ENCODE measurements around the gene GPR158.
"Not testable (repeated sequence)": the region's sequence is repeated elsewhere in the genome, so short reads cannot be mapped to it uniquely, and the experiment has no call there.

Gene GPR158

DNA sequence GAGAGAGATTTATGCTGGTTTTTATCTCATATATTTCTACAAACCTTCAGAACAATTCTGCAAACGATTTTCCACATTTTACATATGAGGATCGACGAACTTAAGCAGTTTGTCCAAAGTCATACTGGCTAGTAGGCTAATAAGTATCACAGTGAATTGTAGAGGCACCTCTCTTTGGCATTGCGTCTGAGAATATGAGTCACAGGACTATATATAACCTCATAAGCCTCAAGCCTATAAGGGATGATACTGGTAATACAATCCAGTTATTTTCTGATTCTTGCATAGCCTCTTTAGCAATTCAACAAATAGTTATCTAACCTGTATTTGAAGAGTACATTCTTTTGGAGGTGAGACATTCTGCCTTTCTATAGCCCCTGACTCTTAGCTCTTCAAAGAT lies 129.8 kb downstream of the GPR158 start:
- DNase-seq, result no peak

DNA sequence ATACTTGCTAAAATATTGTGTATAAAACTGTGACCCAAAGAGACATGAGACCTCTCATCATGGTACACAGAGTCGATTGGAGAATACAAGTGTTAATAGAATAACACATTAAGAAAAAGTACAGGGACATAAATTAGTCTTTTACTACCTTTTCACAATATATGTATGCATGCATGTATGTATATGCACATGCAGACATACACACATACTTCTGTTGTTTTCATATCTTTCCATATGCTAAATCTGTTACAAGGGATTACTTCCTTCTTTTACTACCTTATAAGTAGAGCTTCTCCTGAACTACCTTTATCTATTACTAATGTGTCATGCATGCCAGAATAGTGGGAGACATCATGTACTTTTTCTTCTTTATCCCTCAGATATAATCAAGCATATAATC lies 131.6 kb downstream of the GPR158 start:
- no peak for DNase-seq

DNA sequence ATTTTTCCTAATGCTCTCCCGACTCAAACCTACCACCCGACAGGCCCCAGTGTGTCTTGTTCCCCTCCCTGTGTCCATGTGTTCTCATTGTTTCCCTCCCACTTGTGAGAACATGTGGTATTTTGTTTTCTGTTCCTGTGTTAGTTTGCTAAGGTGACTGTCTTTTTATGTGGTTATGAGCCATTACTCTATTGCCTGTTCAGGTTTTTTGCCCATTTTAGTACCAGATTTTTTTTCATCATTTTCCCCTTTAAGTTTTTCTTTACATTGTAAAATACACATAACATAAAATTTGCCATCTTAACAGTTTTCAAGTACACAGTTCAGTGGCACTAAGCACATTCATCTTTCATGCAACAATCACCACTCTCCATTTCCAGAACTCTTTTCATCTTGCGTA lies 133.5 kb downstream of the GPR158 start:
- no peak for DNase-seq

DNA sequence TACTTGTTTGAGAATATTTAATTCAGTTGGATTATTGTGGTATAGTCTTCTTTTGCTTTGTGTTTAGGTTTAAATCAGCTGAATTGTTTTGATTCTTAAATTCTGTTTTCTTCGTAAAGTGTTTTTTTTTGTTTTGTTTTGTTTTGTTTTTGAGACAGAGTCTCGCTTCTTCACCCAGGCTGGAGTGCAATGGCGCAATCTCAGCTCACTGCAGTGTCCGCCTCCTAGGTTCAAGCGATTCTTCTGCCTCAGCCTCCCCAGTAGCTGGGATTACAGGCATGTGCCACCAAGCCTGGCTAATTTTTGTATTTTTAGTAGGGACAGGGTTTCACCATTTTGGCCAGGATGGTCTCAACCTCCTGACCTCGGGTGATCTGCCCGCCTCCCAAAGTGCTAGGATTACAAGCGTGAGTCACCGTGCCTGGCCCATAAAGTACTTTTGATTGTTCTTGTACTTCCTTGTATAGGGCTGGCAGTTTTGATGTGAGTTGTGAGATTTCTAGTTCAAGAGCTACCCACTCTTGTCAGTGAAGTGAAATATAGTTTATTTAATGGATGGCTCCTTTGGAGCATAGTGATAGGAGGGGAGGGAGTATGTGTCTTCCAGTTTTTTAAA lies 142.9 kb downstream of the GPR158 start:
- not testable (repeated sequence) for DNase-seq

DNA sequence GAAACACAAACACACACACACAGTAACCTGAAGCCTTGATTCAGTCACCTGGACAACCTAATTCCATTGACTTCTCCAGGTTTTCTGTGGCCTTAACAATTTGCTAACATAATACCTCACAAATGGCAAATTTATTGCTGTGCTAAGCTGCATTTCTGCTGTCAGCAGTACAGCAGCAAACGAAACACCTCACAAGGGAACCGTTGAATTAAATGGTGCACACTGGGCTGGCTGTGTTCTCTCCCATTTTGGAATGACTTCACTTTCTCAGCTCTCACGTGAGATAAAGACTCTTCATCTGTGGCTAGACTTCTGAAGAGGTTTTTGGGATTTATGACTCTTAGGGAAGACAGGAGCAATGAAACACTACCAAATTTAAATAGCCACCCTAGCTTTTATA lies 152.5 kb downstream of the GPR158 start:
- no peak for DNase-seq

DNA sequence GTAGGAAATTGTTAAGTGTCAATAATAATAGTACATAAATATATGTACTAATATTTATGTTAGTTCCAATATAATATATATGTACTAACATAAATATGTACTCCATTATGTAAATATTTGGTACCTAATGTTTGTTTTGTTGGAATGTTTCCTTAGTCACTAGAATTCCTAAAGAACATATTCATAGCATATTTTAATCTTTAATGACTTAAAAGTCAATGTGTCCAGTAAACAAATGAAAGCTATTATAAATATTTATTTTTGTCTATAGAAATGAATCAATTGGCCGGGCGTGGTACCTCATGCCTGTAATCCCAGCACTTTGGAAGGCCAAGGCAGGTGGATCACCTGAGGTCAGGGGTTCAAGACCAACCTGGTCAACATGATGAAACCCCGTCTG lies 153.6 kb downstream of the GPR158 start:
- no peak for DNase-seq

DNA sequence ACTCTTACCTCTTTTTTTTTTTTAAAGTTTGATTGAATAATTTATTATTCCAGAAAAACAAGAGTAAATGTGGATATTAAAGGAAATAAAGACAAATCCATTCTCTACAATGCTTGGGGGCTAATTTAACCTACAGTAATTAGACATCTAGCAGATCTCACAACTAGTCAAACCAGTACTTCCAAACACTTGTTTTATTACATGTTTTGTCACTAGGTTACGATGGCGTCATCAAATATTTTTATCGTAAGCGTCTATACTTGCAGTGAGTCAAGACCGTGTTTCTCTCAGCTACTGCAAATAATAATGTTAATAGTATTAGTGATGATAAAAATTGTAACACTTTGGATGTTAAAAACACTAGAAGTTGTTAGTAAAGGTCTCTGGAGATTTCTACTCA lies 154.8 kb downstream of the GPR158 start:
- not testable (repeated sequence) for DNase-seq

DNA sequence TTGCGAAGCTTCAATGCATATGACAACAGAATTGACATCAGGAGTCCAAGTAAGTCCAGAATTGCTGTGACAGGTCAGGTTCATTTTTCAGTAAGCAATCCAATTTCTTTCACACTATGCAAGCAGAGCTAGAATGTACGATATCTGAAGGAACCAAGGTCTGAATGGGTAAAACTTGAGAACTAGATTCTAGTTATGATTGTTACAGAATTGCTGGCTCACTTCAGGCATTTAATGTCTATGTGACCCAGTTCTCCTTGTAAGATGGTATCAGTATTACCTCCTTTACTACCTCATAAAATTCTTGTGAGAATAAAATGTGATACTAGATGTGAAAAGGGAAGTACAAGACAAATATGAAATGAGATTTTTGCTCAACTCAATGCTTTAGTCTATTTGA lies 159.6 kb downstream of the GPR158 start:
- no peak for DNase-seq

DNA sequence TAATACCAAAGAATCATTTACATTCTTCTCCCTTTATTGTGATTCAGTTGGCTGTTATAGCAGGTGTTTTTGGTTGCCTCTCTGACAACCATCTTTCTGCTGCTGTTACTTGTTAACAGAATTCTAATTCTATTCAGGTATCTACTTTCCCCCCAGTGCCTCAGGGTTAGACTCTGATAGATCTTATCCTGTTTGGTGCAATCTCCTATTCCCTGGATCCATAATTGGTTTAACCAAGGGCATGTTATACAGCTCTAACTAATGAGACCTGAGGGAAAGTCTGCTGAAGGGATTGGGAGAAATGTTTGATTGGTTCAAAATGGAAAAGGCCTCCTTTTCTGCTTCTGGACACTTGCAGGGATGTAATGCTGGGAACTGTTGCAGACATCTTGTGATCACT lies 161.5 kb downstream of the GPR158 start:
- no peak for DNase-seq

DNA sequence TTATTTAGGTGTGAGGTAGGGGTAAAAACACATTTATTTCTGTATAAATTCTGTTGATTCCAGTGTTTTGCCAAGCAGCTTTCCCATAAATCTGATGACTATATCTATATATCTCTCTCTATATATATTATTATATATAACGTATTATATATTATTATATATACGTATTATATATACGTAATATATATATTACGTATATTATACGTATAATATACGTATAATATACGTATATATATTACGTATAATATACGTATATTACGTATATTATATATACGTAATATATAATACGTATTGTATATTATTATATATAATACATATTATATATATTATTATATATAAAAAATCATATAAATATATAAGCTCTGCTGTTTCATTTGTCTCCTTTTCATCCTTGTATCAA lies 163.5 kb downstream of the GPR158 start:
- no peak for DNase-seq

DNA sequence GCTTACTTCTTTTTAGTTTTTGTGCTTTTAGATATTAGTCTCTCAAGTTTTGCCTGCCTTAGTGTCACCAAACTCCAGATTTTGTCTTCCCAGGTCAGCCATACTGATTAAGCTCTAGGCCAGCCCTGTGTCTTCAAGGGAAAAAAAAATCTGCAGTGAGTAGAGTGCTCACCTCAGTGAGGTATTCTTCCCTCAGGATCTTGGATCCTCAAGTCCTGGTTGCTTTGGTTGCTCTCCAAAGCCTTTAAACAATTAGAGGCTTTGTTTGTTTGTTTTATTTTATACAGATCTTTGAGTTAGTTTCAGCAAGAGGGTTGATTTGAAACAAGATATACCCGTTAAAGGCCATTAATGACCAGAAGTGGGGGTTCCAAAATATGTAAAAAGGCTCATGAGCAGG lies 165.2 kb downstream of the GPR158 start:
- no peak for DNase-seq

DNA sequence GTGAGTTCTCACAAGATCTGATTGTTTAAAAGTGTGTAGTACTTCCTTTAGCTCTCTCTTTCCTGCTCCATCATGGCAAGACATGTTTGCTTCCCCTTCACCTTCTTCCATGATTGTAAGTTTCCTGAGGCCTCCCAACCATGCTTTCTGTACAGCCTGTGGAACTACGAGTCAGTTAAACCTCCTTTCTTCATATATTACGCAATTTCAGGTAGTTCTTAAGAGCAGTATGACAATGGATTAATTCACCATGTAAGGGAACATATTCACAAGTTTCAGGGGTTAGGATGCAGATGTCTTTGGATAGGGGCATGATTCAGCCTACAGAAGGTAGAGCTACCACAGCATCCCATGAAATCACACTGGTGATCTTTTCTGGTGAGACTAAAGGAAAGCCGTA lies 174.7 kb downstream of the GPR158 start:
- no peak for DNase-seq

DNA sequence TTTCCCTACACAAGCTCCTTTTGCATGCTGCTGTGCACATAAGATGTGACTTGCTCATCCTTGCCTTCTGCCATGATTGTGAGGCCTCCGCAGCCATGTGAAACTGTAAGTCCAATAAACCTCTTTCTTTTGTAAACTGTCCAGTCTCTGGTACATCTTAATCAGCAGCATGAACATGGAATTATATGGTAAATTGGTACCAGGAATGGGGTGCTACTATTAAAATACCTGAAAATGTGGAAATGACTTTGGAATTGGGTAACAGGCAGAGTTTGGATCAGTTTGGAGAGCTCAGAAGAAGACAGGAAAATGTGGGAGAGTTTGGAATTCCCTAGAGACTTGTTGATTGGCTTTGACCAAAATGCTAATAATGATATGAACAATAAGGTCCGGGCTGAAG lies 181.8 kb downstream of the GPR158 start:
- DNase-seq, result no peak

DNA sequence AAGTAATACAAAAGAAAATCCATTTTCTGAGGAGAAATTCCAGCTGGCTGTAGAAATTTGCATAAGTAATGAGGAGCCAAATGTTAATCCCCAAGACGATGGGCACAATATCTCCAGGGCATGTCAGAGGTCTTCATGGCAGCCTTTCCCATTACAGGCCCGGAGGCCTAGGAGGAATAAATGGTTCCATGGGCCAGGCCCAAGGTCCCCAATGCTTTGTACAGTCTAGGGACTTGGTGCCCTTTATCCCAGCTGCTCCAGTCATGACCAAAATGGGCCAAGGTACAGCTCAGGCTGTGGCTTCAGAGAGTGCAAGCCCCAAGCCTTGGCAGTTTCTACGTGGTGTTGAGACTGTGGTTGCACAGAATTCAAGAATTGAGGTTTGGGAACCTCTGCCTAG lies 182.5 kb downstream of the GPR158 start:
- no peak for DNase-seq

DNA sequence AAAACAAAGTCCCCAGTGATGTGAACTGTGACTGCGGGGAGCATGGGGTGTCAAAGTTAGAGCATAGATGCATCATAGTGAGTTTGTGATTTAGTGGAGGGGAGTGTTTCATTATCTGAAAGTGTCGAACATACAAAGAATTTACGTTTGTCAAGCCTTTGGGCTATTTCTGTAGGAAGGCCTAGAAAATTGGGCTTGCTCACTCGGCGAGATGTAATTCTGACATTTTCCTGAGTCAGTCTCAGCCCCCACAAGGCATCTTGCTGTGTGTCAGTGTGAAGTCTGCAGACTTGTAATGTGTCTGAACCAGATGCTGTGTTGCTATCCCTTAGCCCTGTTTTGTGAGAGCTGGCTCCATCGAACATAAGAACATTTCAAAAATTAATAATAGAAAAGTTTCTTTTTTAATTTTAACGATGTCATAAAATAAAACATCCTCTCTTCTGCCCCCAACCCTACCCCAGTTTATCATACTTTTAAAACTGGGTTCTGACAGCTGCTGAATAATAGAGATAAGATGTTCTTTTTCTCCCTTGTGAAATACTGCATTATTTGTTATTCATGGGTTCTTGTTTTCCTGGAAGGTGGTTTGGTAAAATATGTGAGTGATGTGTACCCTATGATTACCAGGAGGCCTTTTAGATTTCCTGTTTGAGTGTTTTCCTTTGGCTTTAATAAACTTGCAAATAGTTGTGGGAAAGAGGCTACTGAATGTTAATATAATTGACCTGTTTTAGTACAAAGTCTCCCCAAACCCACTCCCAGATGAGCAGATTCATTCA lies 207.4 kb downstream of the GPR158 start:
- no peak for DNase-seq

DNA sequence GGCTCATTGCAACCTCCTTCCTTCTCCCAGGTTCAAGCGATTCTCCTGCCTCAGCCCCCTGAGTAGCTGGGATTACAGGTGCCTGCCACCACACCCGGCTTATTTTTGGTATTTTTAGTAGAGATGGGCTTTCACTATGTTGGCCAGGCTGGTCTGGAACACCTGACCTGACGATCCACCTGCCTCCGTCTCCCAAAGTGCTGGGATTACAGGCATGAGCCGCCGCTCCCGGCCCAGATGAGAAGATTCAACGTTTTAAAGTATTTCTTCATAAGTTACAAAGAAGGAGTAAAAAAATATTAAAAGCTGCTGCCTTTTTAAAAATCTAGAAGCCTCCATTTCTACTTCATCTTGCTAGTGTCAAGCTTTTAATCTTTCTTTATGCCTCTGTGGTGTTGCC lies 208.1 kb downstream of the GPR158 start:
- not testable (repeated sequence) for DNase-seq

DNA sequence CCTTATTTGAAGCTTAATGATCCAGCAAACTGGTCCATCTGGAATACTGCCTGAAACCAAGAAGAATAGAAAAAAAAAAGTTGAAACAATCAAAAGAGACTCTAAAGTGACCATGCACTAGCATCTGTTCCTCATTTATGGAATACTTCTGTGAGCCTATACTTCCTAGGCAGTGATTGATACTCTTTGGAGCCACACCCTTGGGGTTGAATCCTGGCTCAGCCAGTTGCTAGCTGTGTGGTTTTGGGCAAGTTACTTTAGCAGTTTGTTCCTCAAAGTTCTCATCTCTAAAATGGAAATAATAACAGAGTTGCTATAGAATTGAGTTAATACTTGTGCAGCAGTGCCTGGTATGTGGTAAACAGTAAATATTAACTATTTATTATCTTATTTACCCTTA lies 208.9 kb downstream of the GPR158 start:
- DNase-seq, result no peak

DNA sequence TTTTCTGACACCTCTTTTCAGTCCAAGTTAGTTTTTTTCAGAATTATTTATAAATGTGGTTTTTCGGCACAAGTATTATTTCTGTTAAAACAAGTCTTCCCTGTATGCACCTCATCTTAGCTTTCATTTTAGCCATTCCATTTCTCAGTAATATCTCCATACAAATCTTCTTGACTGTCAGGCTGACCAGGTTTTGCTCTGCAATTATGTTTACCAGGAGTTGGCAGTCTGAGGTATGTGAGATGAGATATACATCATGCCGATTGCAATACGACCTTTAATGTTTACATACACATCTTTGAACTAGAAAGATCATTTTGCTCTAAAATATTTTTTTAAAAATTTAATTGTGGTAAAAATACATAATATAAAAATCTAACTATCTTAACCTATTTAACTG lies 209.8 kb downstream of the GPR158 start:
- DNase-seq, result no peak

DNA sequence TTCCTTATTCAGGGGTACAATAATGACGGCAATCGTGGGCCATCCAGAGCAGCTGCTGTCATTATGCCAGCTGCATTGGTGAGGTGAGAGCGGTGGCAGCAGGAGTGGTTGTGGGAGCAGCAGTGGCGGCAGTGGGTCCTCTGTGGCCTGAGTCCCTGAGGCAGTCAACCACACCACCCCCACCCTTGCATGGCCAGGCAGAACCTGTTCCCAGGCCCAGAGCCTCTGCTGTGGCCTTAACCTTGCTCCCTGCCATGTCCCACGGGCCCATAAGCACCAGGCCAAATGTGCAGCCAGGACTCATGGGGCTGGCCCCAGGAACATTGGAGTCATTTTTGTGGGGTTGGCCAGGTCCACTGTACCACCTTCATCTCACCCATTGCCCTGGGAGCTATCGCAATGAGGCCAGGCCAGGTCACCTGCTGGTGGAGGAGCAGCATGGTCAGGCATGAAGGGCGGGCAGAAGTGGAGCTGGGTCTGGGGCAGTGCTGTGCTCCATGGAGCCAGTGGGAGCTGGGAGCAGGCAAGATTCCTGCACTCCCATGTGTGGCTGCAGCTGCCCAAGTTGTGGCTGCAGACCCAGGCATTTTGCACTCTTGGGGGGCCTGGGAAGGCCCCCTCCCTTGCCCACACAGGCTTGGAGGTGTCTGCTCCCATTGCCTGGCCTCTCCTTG lies 213.5 kb downstream of the GPR158 start:
- DNase-seq, result no peak

DNA sequence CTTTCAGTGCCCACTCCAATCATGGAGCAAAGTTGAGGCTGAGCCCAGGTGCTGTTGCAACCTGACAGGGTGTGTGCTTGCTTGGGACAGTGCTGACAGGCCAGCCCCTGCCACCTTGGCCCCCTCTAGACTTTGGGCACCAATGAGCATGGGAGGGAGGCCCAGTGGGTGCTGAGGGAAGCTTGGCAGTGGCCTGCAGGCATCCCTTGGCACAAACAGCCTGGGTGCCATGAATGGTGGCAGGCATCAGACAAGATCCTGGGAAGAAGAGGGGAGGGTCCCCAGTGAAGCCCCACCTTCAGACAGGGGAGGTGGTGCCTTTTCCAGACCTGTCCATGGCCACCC lies 214.0 kb downstream of the GPR158 start:
- no peak for DNase-seq

DNA sequence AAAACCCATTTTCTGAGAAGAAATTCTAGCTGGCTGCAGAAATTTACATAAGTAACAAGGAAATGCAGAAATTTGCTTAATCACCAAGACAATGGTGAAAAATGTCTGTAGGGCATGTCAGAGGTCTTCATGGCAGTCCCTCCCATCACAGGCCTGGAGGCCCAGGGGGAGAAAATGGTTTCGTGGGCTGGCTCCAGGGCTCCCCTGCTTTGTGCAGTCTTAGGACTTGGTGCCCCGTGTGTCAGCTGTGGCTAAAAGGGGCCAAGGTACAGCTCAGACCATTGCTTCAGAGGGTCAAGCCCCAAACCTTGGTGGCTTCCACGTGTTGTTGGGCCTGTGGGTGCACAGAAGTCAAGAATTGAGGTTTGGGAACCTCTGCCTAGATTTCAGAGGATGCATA lies 215.9 kb downstream of the GPR158 start:
- no peak for DNase-seq

DNA sequence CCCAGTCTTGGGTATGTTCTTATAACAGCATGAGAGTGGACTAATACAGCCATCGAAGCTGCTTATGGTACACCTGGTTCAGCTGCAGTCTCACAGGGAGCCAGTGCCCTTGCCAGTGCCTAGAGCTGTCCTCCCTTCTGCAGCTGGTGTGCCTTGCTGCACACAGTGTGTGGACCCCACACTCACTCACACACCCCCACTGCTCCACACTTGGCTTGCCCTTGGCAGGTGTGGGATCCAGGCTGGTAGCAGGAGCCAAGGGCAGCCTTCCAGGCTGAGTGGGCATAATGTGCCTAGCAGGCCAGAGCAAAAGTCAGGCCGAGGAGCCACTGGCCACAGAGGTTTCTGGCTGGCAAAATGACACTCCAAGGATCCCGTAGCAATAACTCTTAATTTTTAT lies 217.3 kb downstream of the GPR158 start:
- no peak for DNase-seq

DNA sequence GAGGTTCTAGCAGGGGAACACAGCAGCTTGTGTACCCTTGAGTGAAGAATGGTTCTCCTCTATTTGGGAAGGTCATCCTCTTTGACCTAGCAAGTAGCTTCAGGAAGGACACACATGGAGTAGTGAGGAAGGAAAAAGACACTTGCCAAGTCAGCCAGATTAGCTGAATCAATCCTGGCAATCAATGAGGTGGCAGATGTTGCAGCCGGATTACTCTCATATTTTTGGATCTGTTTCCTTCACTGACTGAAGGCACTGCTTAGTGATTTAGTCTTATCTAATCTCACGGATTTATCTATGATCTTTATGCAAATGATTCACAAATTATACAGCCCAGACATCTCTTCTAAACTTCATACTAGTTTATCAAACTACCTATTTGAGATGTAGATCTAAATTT lies 218.8 kb downstream of the GPR158 start:
- no peak for DNase-seq

DNA sequence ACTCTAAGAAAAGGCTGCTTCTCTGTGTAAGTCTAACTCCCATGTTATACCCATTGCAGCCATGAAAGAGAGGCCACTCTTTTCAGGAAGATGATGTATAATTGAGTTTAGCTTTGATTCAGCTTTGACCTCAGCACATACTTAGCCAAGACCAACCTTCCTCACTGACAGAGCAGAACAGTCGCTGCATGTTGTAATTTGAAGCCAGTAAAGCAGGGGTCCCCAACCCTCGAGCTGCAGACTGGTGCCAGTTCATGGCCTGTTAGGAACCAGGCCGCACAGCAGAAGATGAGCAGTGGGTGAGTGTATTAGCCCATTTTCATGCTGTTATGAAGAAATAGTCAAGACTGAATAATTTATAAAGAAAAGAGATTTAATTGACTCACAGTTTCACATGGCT lies 223.9 kb downstream of the GPR158 start:
- DNase-seq, result no peak

DNA sequence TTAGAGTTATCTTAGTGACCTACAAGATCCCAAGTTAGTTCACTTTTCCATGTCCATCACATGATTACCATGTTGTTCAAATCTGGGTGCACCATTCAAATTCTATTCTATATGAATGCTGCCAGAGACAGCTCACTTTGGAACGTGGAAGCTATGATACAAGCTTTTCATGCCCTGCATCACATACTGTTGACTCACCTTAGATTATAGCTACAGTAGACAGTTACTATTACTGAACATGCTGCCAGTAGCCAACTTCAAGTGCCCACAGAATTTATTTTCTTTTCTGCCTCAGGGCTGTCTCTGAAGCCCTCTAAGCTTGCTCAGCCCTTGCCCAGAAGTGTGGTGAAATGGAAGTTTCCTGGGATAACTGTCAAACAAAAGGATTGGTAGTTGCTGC lies 231.1 kb downstream of the GPR158 start:
- DNase-seq, result no peak
